ENCODE data around the gene AHSG. TPM values are rescaled to one million over a fixed set of nuclear protein-coding genes. Genes with fewer than 3 reads are reported as not detected.
"Not testable (repeated sequence)": the region's sequence is repeated elsewhere in the genome, so short reads cannot be mapped to it uniquely, and the experiment has no call there.

The AHSG gene
- total and polyA plus RNA-seq, 2 donors (not counting 1 experiment from before 2014, with no cell fraction given): not detected

DNA sequence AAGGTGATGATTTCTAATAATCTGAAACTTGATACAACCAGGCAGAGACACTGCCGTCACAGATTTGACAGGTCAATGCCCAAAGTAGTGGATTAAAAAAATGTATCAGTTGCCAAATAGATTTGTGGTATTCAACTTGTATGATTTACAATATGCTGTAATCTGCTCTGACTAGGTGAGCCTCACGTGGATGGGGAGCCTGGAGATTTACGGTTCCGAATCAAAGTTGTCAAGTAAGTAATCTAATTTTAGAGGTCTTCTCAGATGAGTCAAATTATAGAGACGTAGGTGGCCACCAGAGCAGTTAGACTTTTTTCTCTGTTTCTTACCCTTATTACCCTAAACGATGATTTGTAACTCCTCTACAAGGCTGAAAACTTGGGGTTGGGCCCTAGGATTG lies 30.3 kb upstream of the AHSG start:
- intact Hi-C loops (cut with micrococcal nuclease): no loop called here
- TF ChIP-seq EZH2 (IDR thresholded peaks at IDR 0.05; ENCODE audit: borderline replicate concordance, insufficient read depth, low read depth, low read length, poor library complexity, severe bottlenecking): no peak
- TF ChIP-seq, protein P1, sequence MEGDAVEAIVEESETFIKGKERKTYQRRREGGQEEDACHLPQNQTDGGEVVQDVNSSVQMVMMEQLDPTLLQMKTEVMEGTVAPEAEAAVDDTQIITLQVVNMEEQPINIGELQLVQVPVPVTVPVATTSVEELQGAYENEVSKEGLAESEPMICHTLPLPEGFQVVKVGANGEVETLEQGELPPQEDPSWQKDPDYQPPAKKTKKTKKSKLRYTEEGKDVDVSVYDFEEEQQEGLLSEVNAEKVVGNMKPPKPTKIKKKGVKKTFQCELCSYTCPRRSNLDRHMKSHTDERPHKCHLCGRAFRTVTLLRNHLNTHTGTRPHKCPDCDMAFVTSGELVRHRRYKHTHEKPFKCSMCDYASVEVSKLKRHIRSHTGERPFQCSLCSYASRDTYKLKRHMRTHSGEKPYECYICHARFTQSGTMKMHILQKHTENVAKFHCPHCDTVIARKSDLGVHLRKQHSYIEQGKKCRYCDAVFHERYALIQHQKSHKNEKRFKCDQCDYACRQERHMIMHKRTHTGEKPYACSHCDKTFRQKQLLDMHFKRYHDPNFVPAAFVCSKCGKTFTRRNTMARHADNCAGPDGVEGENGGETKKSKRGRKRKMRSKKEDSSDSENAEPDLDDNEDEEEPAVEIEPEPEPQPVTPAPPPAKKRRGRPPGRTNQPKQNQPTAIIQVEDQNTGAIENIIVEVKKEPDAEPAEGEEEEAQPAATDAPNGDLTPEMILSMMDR (IDR thresholded peaks at IDR 0.05): no peak
- 100% methylated on average over 2 of the region's 6 CpGs for WGBS (ENCODE audit: insufficient coverage)
- no peaks in the 10 kb centered on the region for H4K20me1 ChIP-seq (ENCODE audit: control insufficient read depth, insufficient read depth, low read length, poor library complexity, severe bottlenecking)
- ATAC-seq (ENCODE audit: low read depth) (no peak), DNase-seq (no peak)
- H3K27ac ChIP-seq (ENCODE audit: low read length in 2 of 2): no peak overlapping the region
- Mint-ChIP-seq H3K27me3 (no peaks in the 10 kb centered on the region), H3K4me3 (no peak overlapping the region), H3K4me1 (no peaks in the 10 kb centered on the region), H3K9me3 (ENCODE audit: insufficient read depth) (no peaks in the 10 kb centered on the region), H3K27ac (no peak overlapping the region)
- peaks cover 7% of the 10 kb centered on the region for H3K79me2 ChIP-seq (ENCODE audit: control insufficient read depth, insufficient read depth, low read length)
- no peak overlapping the region for H3K9ac ChIP-seq (ENCODE audit: low read length)
- POLR2A ChIA-PET: no interaction called here
- no peaks in the 10 kb centered on the region for H3K4me1 ChIP-seq (ENCODE audit: control insufficient read depth in 2 of 2, insufficient read depth in 2 of 2, low read length in 2 of 2)
- H2AFZ ChIP-seq (ENCODE audit: insufficient read depth, low read depth, low read length, poor library complexity, severe bottlenecking): no peak overlapping the region
- H3K4me3 ChIP-seq (ENCODE audit: control extremely low read depth in 1 of 5, extremely low read depth in 1 of 5, insufficient read depth in 1 of 5, low read depth in 2 of 5, low read length in 4 of 5): no peak overlapping the region
- CTCF ChIA-PET: no interaction called here
- no peak overlapping the region for H3K4me2 ChIP-seq (replicated peaks; ENCODE audit: low read depth, low read length, poor library complexity, severe bottlenecking)
- no peaks in the 10 kb centered on the region for H3K27me3 ChIP-seq (replicated peaks in 1 of 4; ENCODE audit: control extremely low read depth in 1 of 4, control insufficient read depth in 3 of 4, insufficient read depth in 4 of 4, low read length in 3 of 4)
- H3K36me3 ChIP-seq (replicated peaks in 1 of 2; ENCODE audit: control extremely low read depth in 1 of 2, control insufficient read depth in 1 of 2, extremely low read depth in 1 of 2, insufficient read depth in 2 of 2, low read length in 1 of 2): peaks cover 54 to 82% of the 10 kb centered on the region in 2 experiments
- H3K9me3 ChIP-seq (ENCODE audit: control extremely low read depth in 1 of 3, control insufficient read depth in 2 of 3, insufficient read depth in 1 of 3, low read length in 2 of 3): no peaks in the 10 kb centered on the region

DNA sequence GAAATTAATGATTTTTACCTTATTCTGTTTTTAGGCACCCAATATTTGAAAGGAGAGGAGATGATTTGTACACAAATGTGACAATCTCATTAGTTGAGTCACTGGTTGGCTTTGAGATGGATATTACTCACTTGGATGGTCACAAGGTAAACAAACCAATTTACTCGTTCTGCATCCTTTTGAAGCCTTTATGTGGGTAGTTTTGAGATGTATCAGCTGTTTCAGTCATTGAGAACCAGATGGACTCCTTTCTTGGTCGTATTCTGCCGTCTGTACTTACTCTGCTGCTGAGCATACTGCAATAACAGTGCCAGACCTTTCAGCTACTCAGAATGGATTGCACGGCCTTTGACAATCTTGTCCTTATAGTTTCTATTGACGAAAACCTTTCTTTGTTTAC lies 29.0 kb upstream of the AHSG start:
- POLR2A ChIA-PET: no interaction called here
- no peak overlapping the region for H3K4me3 Mint-ChIP-seq
- no peaks in the 10 kb centered on the region for H3K9me3 Mint-ChIP-seq (ENCODE audit: insufficient read depth)

DNA sequence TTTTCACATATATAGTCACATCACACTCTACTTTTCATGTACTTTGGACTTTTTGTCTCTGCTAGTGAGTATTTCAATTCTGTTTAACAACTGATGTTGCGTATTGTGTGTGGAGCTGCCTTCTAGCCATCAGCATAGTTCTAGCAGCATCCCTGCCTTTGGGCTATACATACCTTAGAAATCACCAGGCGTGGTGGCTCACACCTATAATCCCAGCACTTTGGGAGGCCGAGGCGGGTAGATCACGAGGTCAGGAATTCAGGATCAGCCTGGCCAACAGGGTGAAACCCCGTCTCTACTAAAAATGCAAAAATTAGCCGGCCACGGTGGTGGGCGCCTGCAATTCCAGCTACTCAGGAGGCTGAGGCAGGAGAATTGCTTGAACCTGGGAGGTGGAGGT lies 26.6 kb upstream of the AHSG start:
- H3K4me1 Mint-ChIP-seq; H4K20me1 ChIP-seq (ENCODE audit: control insufficient read depth, insufficient read depth, low read length, poor library complexity, severe bottlenecking); intact Hi-C loops (cut with micrococcal nuclease); H3K27ac ChIP-seq (ENCODE audit: low read length in 2 of 2); DNase-seq; H3K27me3 ChIP-seq (replicated peaks in 1 of 4; ENCODE audit: control extremely low read depth in 1 of 4, control insufficient read depth in 3 of 4, insufficient read depth in 4 of 4, low read length in 3 of 4); H3K79me2 ChIP-seq (ENCODE audit: control insufficient read depth, insufficient read depth, low read length); H3K4me3 ChIP-seq (ENCODE audit: control extremely low read depth in 1 of 5, extremely low read depth in 1 of 5, insufficient read depth in 1 of 5, low read depth in 2 of 5, low read length in 4 of 5); H3K27me3 Mint-ChIP-seq; H3K4me3 Mint-ChIP-seq; H3K27ac Mint-ChIP-seq; H3K9me3 Mint-ChIP-seq (ENCODE audit: insufficient read depth); H3K9me3 ChIP-seq (ENCODE audit: control extremely low read depth in 1 of 3, control insufficient read depth in 2 of 3, insufficient read depth in 1 of 3, low read length in 2 of 3); H3K4me2 ChIP-seq (replicated peaks; ENCODE audit: low read depth, low read length, poor library complexity, severe bottlenecking); H3K9ac ChIP-seq (ENCODE audit: low read length); H2AFZ ChIP-seq (ENCODE audit: insufficient read depth, low read depth, low read length, poor library complexity, severe bottlenecking); ATAC-seq (ENCODE audit: low read depth); POLR2A ChIA-PET; H3K4me1 ChIP-seq (ENCODE audit: control insufficient read depth in 2 of 2, insufficient read depth in 2 of 2, low read length in 2 of 2): not testable (repeated sequence)
- peaks cover 38 to 49% of the 10 kb centered on the region in 2 experiments for H3K36me3 ChIP-seq (replicated peaks in 1 of 2; ENCODE audit: control extremely low read depth in 1 of 2, control insufficient read depth in 1 of 2, extremely low read depth in 1 of 2, insufficient read depth in 2 of 2, low read length in 1 of 2)
- CTCF ChIA-PET: interaction anchor here (0.6 to 2.3 kb wide), 4 partner anchors 29 to 1027 kb away, joined by 5 to 10 read pairs (median 6); no protein-coding TSS in a partner anchor
- 100% methylated on average over 2 of the region's 9 CpGs for WGBS (ENCODE audit: insufficient coverage)

More for the DNA sequence above, 29.0 kb upstream of the AHSG start:
- H3K4me3 ChIP-seq (ENCODE audit: control extremely low read depth in 1 of 5, extremely low read depth in 1 of 5, insufficient read depth in 1 of 5, low read depth in 2 of 5, low read length in 4 of 5): no peak overlapping the region
- intact Hi-C loops (cut with micrococcal nuclease): no loop called here
- ATAC-seq (ENCODE audit: low read depth) (no peak), DNase-seq (no peak)
- H3K27ac Mint-ChIP-seq: no peak overlapping the region
- 96% methylated on average over 3 of the region's 5 CpGs for WGBS (ENCODE audit: insufficient coverage)
- H3K4me2 ChIP-seq (replicated peaks; ENCODE audit: low read depth, low read length, poor library complexity, severe bottlenecking): no peak overlapping the region
- H3K9me3 ChIP-seq (ENCODE audit: control extremely low read depth in 1 of 3, control insufficient read depth in 2 of 3, insufficient read depth in 1 of 3, low read length in 2 of 3): no peaks in the 10 kb centered on the region
- no peaks in the 10 kb centered on the region for H3K4me1 Mint-ChIP-seq
- no peak for TF ChIP-seq EZH2 (IDR thresholded peaks at IDR 0.05; ENCODE audit: borderline replicate concordance, insufficient read depth, low read depth, low read length, poor library complexity, severe bottlenecking)
- H3K27me3 Mint-ChIP-seq: no peaks in the 10 kb centered on the region
- CTCF ChIA-PET: interaction anchor here (2.3 kb wide), 1 partner anchor 33 kb away, joined by 10 read pairs; no protein-coding TSS in a partner anchor
- H3K36me3 ChIP-seq (replicated peaks in 1 of 2; ENCODE audit: control extremely low read depth in 1 of 2, control insufficient read depth in 1 of 2, extremely low read depth in 1 of 2, insufficient read depth in 2 of 2, low read length in 1 of 2): peaks cover 50 to 71% of the 10 kb centered on the region in 2 experiments
- H3K4me1 ChIP-seq (ENCODE audit: control insufficient read depth in 2 of 2, insufficient read depth in 2 of 2, low read length in 2 of 2): no peaks in the 10 kb centered on the region
- H2AFZ ChIP-seq (ENCODE audit: insufficient read depth, low read depth, low read length, poor library complexity, severe bottlenecking): no peak overlapping the region
- peaks cover 7% of the 10 kb centered on the region for H3K79me2 ChIP-seq (ENCODE audit: control insufficient read depth, insufficient read depth, low read length)
- no peaks in the 10 kb centered on the region for H3K27me3 ChIP-seq (replicated peaks in 1 of 4; ENCODE audit: control extremely low read depth in 1 of 4, control insufficient read depth in 3 of 4, insufficient read depth in 4 of 4, low read length in 3 of 4)
- H3K27ac ChIP-seq (ENCODE audit: low read length in 2 of 2): no peak overlapping the region
- H3K9ac ChIP-seq (ENCODE audit: low read length): no peak overlapping the region
- no peaks in the 10 kb centered on the region for H4K20me1 ChIP-seq (ENCODE audit: control insufficient read depth, insufficient read depth, low read length, poor library complexity, severe bottlenecking)

Measured in B cell (primary cell).